Thyroid gland (tissue), 4 donors: ENCODE measurements around the gene RAPGEF4.

Experiments
- POLR2A ChIP-seq, 2 donors: fragments of 450-650 bp; IDR thresholded peaks; one replicate each; pipeline ENCODE4 v1.6.1; 2017; ENCODE audit warnings: antibody characterized with exemption in 2 of 2, mild to moderate bottlenecking in 2 of 2, moderate library complexity in 1 of 2
- TF ChIP-seq, protein P1 (sequence below), 6 experiments: fragments of 200-600 bp in 3 of 6; fragments of 450-650 bp in 3 of 6; sonication (generic) in 3 of 6; IDR thresholded peaks; one replicate each; pipeline ENCODE4 v1.5.1; 2016 to 2019; ENCODE audit warnings: antibody characterized with exemption in 6 of 6, mild to moderate bottlenecking in 2 of 6, inconsistent platforms in 1 of 6, moderate library complexity in 1 of 6

DNA sequence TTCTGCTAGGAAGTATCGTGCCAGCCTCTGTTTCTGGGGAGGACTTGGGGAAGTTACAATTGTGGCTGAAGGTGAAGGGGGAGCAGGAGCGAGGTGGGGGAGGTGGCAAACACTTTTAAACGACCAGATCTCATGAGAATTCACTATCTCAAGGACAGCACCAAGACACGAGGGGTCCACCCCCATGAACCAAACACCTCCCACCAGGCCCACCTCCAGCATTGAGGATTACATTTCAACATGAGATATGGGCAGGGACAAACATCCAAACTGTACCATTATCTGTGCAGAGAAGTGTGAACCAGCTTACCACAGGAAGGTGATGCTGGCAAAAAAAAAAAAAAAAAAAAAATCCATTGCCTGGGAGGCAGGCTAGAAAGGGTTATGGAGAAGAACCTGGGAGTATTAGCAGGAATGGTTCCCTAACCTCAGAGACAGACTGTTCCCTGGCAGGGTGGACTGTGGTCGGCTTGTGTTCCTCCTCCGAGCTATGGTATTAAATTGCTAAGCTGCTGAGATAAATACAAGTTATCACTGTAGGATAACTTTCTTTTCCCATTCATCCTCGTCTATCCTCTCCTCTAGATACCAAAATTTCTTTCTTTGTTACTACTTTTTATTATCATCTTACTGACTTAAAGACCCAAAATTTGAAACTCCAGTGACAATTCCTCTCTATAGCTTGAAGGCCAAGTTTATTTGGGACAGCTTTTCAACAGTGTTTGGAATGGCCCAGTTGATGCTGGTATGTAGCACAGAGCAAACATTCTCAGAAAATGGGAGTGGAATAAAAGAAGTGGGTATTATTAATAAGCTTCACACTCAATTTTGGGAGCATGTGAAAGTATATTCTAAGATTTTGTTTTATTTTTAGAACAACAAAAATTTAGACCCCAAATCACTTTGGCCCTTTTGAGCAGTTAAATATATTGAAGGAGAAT, 266.3 kb downstream of the RAPGEF4 start:
- TF ChIP-seq, protein P1, sequence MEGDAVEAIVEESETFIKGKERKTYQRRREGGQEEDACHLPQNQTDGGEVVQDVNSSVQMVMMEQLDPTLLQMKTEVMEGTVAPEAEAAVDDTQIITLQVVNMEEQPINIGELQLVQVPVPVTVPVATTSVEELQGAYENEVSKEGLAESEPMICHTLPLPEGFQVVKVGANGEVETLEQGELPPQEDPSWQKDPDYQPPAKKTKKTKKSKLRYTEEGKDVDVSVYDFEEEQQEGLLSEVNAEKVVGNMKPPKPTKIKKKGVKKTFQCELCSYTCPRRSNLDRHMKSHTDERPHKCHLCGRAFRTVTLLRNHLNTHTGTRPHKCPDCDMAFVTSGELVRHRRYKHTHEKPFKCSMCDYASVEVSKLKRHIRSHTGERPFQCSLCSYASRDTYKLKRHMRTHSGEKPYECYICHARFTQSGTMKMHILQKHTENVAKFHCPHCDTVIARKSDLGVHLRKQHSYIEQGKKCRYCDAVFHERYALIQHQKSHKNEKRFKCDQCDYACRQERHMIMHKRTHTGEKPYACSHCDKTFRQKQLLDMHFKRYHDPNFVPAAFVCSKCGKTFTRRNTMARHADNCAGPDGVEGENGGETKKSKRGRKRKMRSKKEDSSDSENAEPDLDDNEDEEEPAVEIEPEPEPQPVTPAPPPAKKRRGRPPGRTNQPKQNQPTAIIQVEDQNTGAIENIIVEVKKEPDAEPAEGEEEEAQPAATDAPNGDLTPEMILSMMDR (IDR thresholded peaks at IDR 0.05), result no peak
- no peak for TF ChIP-seq POLR2A (IDR thresholded peaks at IDR 0.05)
